ENCODE data around the gene TUT1. TPM values are rescaled to one million over a fixed set of nuclear protein-coding genes. Genes with fewer than 3 reads are reported as not detected.

TUT1 gene
- total RNA-seq, 2 experiments from 2014 or later, result 27.2 to 38.2 TPM

GRCh38 chr11:62611705-62612365 lies 20.5 kb upstream of the TUT1 start:
- Mint-ChIP-seq H3K9me3 (no peaks in the 10 kb centered on the region), H3K36me3 (peaks cover 12% of the 10 kb centered on the region), H3K4me1 (peaks cover 39% of the 10 kb centered on the region), H3K27ac (peak overlapping the region; percentile 93), H3K4me3 (peak overlapping the region; percentile 90), H3K27me3 (no peaks in the 10 kb centered on the region)
- peak; percentile 61 for DNase-seq
- peak; percentile 41 for ATAC-seq (ENCODE audit: low read depth)
- POLR2A ChIA-PET, result interaction anchor here (0.6 to 5.0 kb wide), 21 partner anchors 8 to 229 kb away, joined by 3 to 50 read pairs (median 6); partner anchors contain the start of genes B3GAT3, C11orf98, CSKMT and GANAB

- POLR2A ChIA-PET, result interaction anchor here (0.6 to 5.0 kb wide), 18 partner anchors 8 to 270 kb away, joined by 3 to 50 read pairs (median 7); partner anchors contain the start of genes B3GAT3, C11orf98, CSKMT and GANAB
- no peak for DNase-seq
- no peak for ATAC-seq (ENCODE audit: low read depth)
- peak overlapping the region; percentile 90 for H3K4me3 Mint-ChIP-seq
- H3K36me3 Mint-ChIP-seq, result peaks cover 15% of the 10 kb centered on the region
- no peaks in the 10 kb centered on the region for H3K9me3 Mint-ChIP-seq
- H3K27ac Mint-ChIP-seq, result peak overlapping the region; percentile 93
- no peaks in the 10 kb centered on the region for H3K27me3 Mint-ChIP-seq
- peaks cover 39% of the 10 kb centered on the region for H3K4me1 Mint-ChIP-seq
Measured at GRCh38 chr11:62610814-62611704, 19.7 kb upstream of the TUT1 start.

GRCh38 chr11:62610403-62610802 lies 19.1 kb upstream of the TUT1 start:
- POLR2A ChIA-PET, result interaction anchor here (1.0 to 5.0 kb wide), 8 partner anchors 9 to 271 kb away, joined by 3 to 50 read pairs (median 22); partner anchors contain the start of genes B3GAT3, C11orf98, CSKMT and INTS5
- ATAC-seq (ENCODE audit: low read depth) (no peak), DNase-seq (no peak)
- H3K27me3 Mint-ChIP-seq, result no peaks in the 10 kb centered on the region
- peak overlapping the region; percentile 90 for H3K4me3 Mint-ChIP-seq
- H3K36me3 Mint-ChIP-seq, result peaks cover 16% of the 10 kb centered on the region
- peak overlapping the region; percentile 93 for H3K27ac Mint-ChIP-seq
- H3K9me3 Mint-ChIP-seq, result no peaks in the 10 kb centered on the region
- H3K4me1 Mint-ChIP-seq, result peaks cover 39% of the 10 kb centered on the region

- H3K36me3 Mint-ChIP-seq, result peaks cover 23% of the 10 kb centered on the region
- POLR2A ChIA-PET, result interaction anchor here (0.7 to 2.0 kb wide), 5 partner anchors 9 to 41 kb away, joined by 3 to 12 read pairs (median 8); partner anchors contain the start of genes B3GAT3 and TUT1
- no peaks in the 10 kb centered on the region for H3K9me3 Mint-ChIP-seq
- H3K27me3 Mint-ChIP-seq, result no peaks in the 10 kb centered on the region
- ATAC-seq (ENCODE audit: low read depth) (no peak), DNase-seq (no peak)
- peaks cover 31% of the 10 kb centered on the region for H3K4me1 Mint-ChIP-seq
- peak overlapping the region; percentile 30 for H3K27ac Mint-ChIP-seq
- peak overlapping the region; percentile 22 for H3K4me3 Mint-ChIP-seq
Measured at GRCh38 chr11:62608776-62609175, 17.5 kb upstream of the TUT1 start.

GRCh38 chr11:62607714-62608113 lies 16.4 kb upstream of the TUT1 start:
- Mint-ChIP-seq H3K36me3 (peaks cover 28% of the 10 kb centered on the region), H3K9me3 (no peaks in the 10 kb centered on the region), H3K4me3 (no peak overlapping the region), H3K27me3 (no peaks in the 10 kb centered on the region), H3K4me1 (peaks cover 28% of the 10 kb centered on the region), H3K27ac (no peak overlapping the region)
- ATAC-seq (ENCODE audit: low read depth) (no peak), DNase-seq (no peak)
- POLR2A ChIA-PET, result interaction anchor here (0.7 to 2.0 kb wide), 3 partner anchors 9 to 212 kb away, joined by 3 to 12 read pairs (median 10); partner anchors contain the start of gene TUT1

GRCh38 chr11:62605902-62606301 lies 14.6 kb upstream of the TUT1 start:
- DNase-seq (no peak), ATAC-seq (ENCODE audit: low read depth) (no peak)
- H3K27me3 Mint-ChIP-seq, result no peaks in the 10 kb centered on the region
- peaks cover 32% of the 10 kb centered on the region for H3K36me3 Mint-ChIP-seq
- H3K9me3 Mint-ChIP-seq, result no peaks in the 10 kb centered on the region
- no peak overlapping the region for H3K4me3 Mint-ChIP-seq
- peaks cover 28% of the 10 kb centered on the region for H3K4me1 Mint-ChIP-seq
- POLR2A ChIA-PET, result interaction anchor here (1.0 to 1.2 kb wide), 2 partner anchors 14 to 41 kb away, joined by 3 read pairs; partner anchors contain the start of gene GANAB
- no peak overlapping the region for H3K27ac Mint-ChIP-seq

- Mint-ChIP-seq H3K4me3 (no peak overlapping the region), H3K27me3 (no peaks in the 10 kb centered on the region), H3K27ac (no peak overlapping the region), H3K4me1 (peaks cover 27% of the 10 kb centered on the region), H3K9me3 (no peaks in the 10 kb centered on the region), H3K36me3 (peaks cover 34% of the 10 kb centered on the region)
- POLR2A ChIA-PET, result interaction anchor here (1.0 to 1.2 kb wide), 2 partner anchors 13 to 41 kb away, joined by 3 read pairs; partner anchors contain the start of gene GANAB
- ATAC-seq (ENCODE audit: low read depth), result no peak
- DNase-seq, result no peak
Measured at GRCh38 chr11:62605467-62605866, 14.1 kb upstream of the TUT1 start.

- H3K4me1 Mint-ChIP-seq, result peaks cover 27% of the 10 kb centered on the region
- no peaks in the 10 kb centered on the region for H3K9me3 Mint-ChIP-seq
- H3K4me3 Mint-ChIP-seq, result no peak overlapping the region
- no peaks in the 10 kb centered on the region for H3K27me3 Mint-ChIP-seq
- DNase-seq (no peak), ATAC-seq (ENCODE audit: low read depth) (no peak)
- no peak overlapping the region for H3K27ac Mint-ChIP-seq
- peaks cover 40% of the 10 kb centered on the region for H3K36me3 Mint-ChIP-seq
- POLR2A ChIA-PET, result interaction anchor here (1.2 to 1.7 kb wide), 3 partner anchors 17 to 68 kb away, joined by 3 to 5 read pairs (median 3); partner anchors contain the start of genes B3GAT3, INTS5, LBHD1 and UQCC3
Measured at GRCh38 chr11:62604460-62605120, 13.3 kb upstream of the TUT1 start.

GRCh38 chr11:62603776-62604299 lies 12.5 kb upstream of the TUT1 start:
- ATAC-seq (ENCODE audit: low read depth), result no peak
- Mint-ChIP-seq H3K4me3 (no peak overlapping the region), H3K36me3 (peaks cover 43% of the 10 kb centered on the region), H3K27ac (no peak overlapping the region), H3K4me1 (peaks cover 27% of the 10 kb centered on the region), H3K27me3 (no peaks in the 10 kb centered on the region), H3K9me3 (no peaks in the 10 kb centered on the region)
- POLR2A ChIA-PET, result interaction anchor here (1.2 to 3.8 kb wide), 5 partner anchors 8 to 68 kb away, joined by 3 to 83 read pairs (median 5); partner anchors contain the start of genes B3GAT3, EML3, INTS5 and LBHD1
- no peak for DNase-seq

- H3K27ac Mint-ChIP-seq, result peak overlapping the region; percentile 17
- POLR2A ChIA-PET, result interaction anchor here (1.2 to 3.8 kb wide), 4 partner anchors 9 to 50 kb away, joined by 3 to 83 read pairs (median 4); partner anchors contain the start of genes B3GAT3, EML3, INTS5 and TUT1
- H3K4me1 Mint-ChIP-seq, result peaks cover 26% of the 10 kb centered on the region
- H3K27me3 Mint-ChIP-seq, result no peaks in the 10 kb centered on the region
- H3K9me3 Mint-ChIP-seq, result no peaks in the 10 kb centered on the region
- H3K36me3 Mint-ChIP-seq, result peaks cover 46% of the 10 kb centered on the region
- DNase-seq (no peak), ATAC-seq (ENCODE audit: low read depth) (no peak)
- H3K4me3 Mint-ChIP-seq, result peak overlapping the region; percentile 11
Measured at GRCh38 chr11:62603072-62603408, 11.7 kb upstream of the TUT1 start.

- Mint-ChIP-seq H3K4me3 (peak overlapping the region; percentile 87), H3K9me3 (no peaks in the 10 kb centered on the region)
Measured at GRCh38 chr11:62602141-62603071, 11.1 kb upstream of the TUT1 start.

More at GRCh38 chr11:62602141-62603071, 11.1 kb upstream of the TUT1 start:
- no peak for ATAC-seq (ENCODE audit: low read depth)
- H3K27me3 Mint-ChIP-seq, result no peaks in the 10 kb centered on the region
- H3K27ac Mint-ChIP-seq, result peak overlapping the region; percentile 88
- DNase-seq, result no peak
- POLR2A ChIA-PET, result interaction anchor here (0.6 to 4.2 kb wide), 32 partner anchors 9 to 284 kb away, joined by 3 to 83 read pairs (median 6); partner anchors contain the start of genes B3GAT3, BSCL2, C11orf98 and CSKMT
- H3K4me1 Mint-ChIP-seq, result peaks cover 31% of the 10 kb centered on the region
- peaks cover 51% of the 10 kb centered on the region for H3K36me3 Mint-ChIP-seq
